Keratinocyte (primary cell): Measurements from ENCODE around the gene SRRD. TPM values are rescaled to one million over a fixed set of nuclear protein-coding genes. Genes with fewer than 3 reads are reported as not detected.

ENCODE experiments used
- DNase-seq: peaks from one replicate; pipeline ENCODE4 v3.0.0-alpha.2; 2011; ENCODE audit warnings: low read depth, missing footprints, low spot score
- FAIRE-seq: peaks from 2 replicates; lab custom pipeline; 2011; peaks lifted over from hg19 to GRCh38; lab: Jason Lieb, UNC
- H2AFZ ChIP-seq: 2 replicates; pipeline ENCODE4 v1.6.0; 2012; ENCODE audit warnings: low read length, control low read depth, inconsistent platforms; ENCODE audit not compliant: control insufficient read depth
- H3K27ac ChIP-seq: 2 replicates; pipeline ENCODE4 v1.5.1; 2011; ENCODE audit warnings: low read length; ENCODE audit not compliant: control insufficient read depth, insufficient read depth
- H3K27me3 ChIP-seq: 3 replicates; pipeline ENCODE4 v1.6.0; 2011; ENCODE audit warnings: low read length; ENCODE audit not compliant: control insufficient read depth, insufficient read depth; ENCODE audit errors: extremely low read depth
- H3K36me3 ChIP-seq, 2 experiments: 2 replicates in 1 of 2; 3 replicates in 1 of 2; pipeline ENCODE4 v1.5.1; 2011; ENCODE audit warnings: low read length in 2 of 2, mild to moderate bottlenecking in 1 of 2; ENCODE audit not compliant: control insufficient read depth in 2 of 2, insufficient read depth in 2 of 2; ENCODE audit errors: extremely low read depth in 1 of 2
- H3K4me1 ChIP-seq: 3 replicates; pipeline ENCODE4 v1.5.1; 2011; ENCODE audit warnings: low read length; ENCODE audit not compliant: control insufficient read depth, insufficient read depth; ENCODE audit errors: extremely low read depth
- H3K4me2 ChIP-seq: 3 replicates; pipeline ENCODE4 v1.6.0; 2011; ENCODE audit warnings: low read depth, low read length; ENCODE audit not compliant: control insufficient read depth, insufficient read depth; ENCODE audit errors: extremely low read depth
- H3K4me3 ChIP-seq, 3 experiments: fragments of 200-600 bp in 1 of 3; sonication (generic) in 1 of 3; 2 replicates in 2 of 3; 3 replicates in 1 of 3; pipeline ENCODE4 v1.5.1; 2011 to 2016; ENCODE audit warnings: low read length in 3 of 3, mild to moderate bottlenecking in 3 of 3, control low read depth in 2 of 3, inconsistent platforms in 1 of 3, low read depth in 1 of 3, mixed read lengths in 1 of 3, mixed run types in 1 of 3, moderate library complexity in 1 of 3; ENCODE audit not compliant: control insufficient read depth in 2 of 3, insufficient read depth in 2 of 3; ENCODE audit errors: extremely low read depth in 1 of 3
- H3K79me2 ChIP-seq: 2 replicates; pipeline ENCODE4 v1.6.0; 2012; ENCODE audit warnings: low read length; ENCODE audit not compliant: control insufficient read depth, insufficient read depth
- H3K9ac ChIP-seq: 3 replicates; pipeline ENCODE4 v1.6.0; 2011; ENCODE audit warnings: low read length; ENCODE audit not compliant: control insufficient read depth, insufficient read depth; ENCODE audit errors: extremely low read depth
- H3K9me1 ChIP-seq: 3 replicates; pipeline ENCODE4 v1.6.0; 2011; ENCODE audit warnings: low read length; ENCODE audit not compliant: control insufficient read depth, insufficient read depth; ENCODE audit errors: extremely low read depth
- H3K9me3 ChIP-seq: 2 replicates; pipeline ENCODE4 v1.5.1; 2012; ENCODE audit warnings: low read depth, low read length; ENCODE audit not compliant: control insufficient read depth
- H4K20me1 ChIP-seq: 3 replicates; pipeline ENCODE4 v1.6.0; 2011; ENCODE audit warnings: low read length; ENCODE audit not compliant: control insufficient read depth, insufficient read depth; ENCODE audit errors: extremely low read depth
- EZH2 ChIP-seq: IDR thresholded peaks from one replicate; pipeline ENCODE4 v1.6.1; 2012; ENCODE audit warnings: inconsistent platforms, mild to moderate bottlenecking, low read length, moderate library complexity
- dilution Hi-C: fragments of 300-500 bp; cut with MboI; formaldehyde crosslinking; loops from one replicate; pipeline ENCODE4 v1.7.0; 2020; ENCODE audit warnings: low sequenced_read_pairs; ENCODE audit not compliant: extremely low pct_ligation_motif_present
- polyA plus RNA-seq, 5 experiments: library from polyadenylated mRNA; depleted of rRNA in 3 of 5; stranded (reverse) in 3 of 5; stranded (forward) in 1 of 5; unstranded in 1 of 5; fragments of >200 nt; gene quantifications; 1 replicate in 1 of 5; 2 replicates in 3 of 5; 3 replicates in 1 of 5; pipeline versions ENCODE4 v1.2.1 to v1.2.3, GENCODE V29; 2011 to 2012; ENCODE audit warnings: missing spikeins in 2 of 5, low read depth in 1 of 5, low replicate concordance in 1 of 5
- TF ChIP-seq, protein P1 (sequence below), 3 experiments: IDR thresholded peaks in 1 of 3; conservative IDR thresholded peaks in 1 of 3; optimal IDR thresholded peaks in 1 of 3; 2 replicates in 2 of 3; 3 replicates in 1 of 3; pipeline versions ENCODE3 to v1.5.1; 2011; ENCODE audit warnings: low read length in 3 of 3, mild to moderate bottlenecking in 3 of 3, moderate library complexity in 2 of 3, control low read depth in 1 of 3, inconsistent platforms in 1 of 3; ENCODE audit not compliant: insufficient read depth in 2 of 3; ENCODE audit errors: extremely low read depth in 1 of 3

Gene SRRD
- polyA plus RNA-seq, 1 donor (not counting 4 experiments of a cell fraction or from before 2014, with no cell fraction given), result 45.0 TPM

GRCh38 chr22:26448941-26449340, 34.7 kb upstream of the SRRD start:
- peak; percentile 17 for FAIRE-seq
- Histone ChIP-seq H3K79me2 (no peaks in the 10 kb centered on the region), H3K9me3 (no peaks in the 10 kb centered on the region), H3K4me3 (no peak overlapping the region), H3K27me3 (no peaks in the 10 kb centered on the region), H3K4me2 (no peak overlapping the region), H3K36me3 (peaks cover 8 to 18% of the 10 kb centered on the region in 2 experiments), H3K9me1 (no peaks in the 10 kb centered on the region), H3K27ac (no peak overlapping the region), H3K9ac (no peak overlapping the region), H3K4me1 (peaks cover 5% of the 10 kb centered on the region), H2AFZ (no peak overlapping the region), H4K20me1 (no peaks in the 10 kb centered on the region)
- no peak for TF ChIP-seq EZH2
- TF ChIP-seq, protein P1, sequence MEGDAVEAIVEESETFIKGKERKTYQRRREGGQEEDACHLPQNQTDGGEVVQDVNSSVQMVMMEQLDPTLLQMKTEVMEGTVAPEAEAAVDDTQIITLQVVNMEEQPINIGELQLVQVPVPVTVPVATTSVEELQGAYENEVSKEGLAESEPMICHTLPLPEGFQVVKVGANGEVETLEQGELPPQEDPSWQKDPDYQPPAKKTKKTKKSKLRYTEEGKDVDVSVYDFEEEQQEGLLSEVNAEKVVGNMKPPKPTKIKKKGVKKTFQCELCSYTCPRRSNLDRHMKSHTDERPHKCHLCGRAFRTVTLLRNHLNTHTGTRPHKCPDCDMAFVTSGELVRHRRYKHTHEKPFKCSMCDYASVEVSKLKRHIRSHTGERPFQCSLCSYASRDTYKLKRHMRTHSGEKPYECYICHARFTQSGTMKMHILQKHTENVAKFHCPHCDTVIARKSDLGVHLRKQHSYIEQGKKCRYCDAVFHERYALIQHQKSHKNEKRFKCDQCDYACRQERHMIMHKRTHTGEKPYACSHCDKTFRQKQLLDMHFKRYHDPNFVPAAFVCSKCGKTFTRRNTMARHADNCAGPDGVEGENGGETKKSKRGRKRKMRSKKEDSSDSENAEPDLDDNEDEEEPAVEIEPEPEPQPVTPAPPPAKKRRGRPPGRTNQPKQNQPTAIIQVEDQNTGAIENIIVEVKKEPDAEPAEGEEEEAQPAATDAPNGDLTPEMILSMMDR (optimal IDR thresholded peaks at IDR 0.05 in 1 of 3, IDR thresholded peaks at IDR 0.05 in 1 of 3, conservative IDR thresholded peaks at IDR 0.05 in 1 of 3; ENCODE audit: extremely low read depth in 1 of 3, insufficient read depth in 2 of 3, low read length in 3 of 3), result no peak
- no peak for DNase-seq
- dilution Hi-C loops, result no loop called here

DNA sequence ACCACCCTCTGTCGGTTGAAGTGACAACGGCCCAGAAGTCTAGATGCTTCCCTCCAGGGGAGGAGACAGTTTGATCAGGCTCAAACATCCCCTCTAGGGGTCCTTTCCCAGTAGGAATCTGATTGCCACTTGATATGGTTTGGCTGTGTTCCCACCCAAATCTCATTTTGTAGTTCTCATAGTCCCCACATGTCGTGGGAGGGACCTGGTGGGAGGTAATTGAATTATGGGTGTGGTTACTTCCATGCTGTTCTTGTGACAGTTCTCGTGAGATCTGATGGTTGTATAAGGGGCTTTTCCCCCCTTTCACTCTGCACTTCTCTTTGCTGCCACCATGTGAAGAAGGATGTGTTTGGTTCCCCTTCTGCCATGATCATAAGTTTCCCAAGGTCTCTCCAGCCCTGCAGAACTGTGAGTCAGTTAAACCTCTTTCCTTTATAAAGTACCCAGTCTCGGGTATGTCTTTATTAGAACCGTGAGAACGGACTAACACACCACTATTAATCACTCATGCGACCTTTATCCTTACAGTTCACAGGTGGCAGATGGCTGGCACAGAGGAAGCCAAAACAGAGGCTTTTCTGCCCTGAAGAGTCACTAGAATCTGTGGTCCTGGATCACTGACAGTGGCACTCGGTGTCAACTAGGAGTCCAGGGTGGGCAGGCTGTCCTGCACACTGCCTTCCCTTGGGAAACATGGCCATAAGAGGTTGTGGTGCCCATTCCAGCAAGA, 33.1 kb upstream of the SRRD start:
- FAIRE-seq, result no peak
- H3K27me3 ChIP-seq, result no peaks in the 10 kb centered on the region
- no peak overlapping the region for H2AFZ ChIP-seq
- dilution Hi-C loops, result loop anchor here (5.0 kb wide), 1 partner anchor 33 kb away; no protein-coding TSS in a partner anchor
- H4K20me1 ChIP-seq, result no peaks in the 10 kb centered on the region
- H3K4me2 ChIP-seq, result no peak overlapping the region
- H3K9me3 ChIP-seq, result no peaks in the 10 kb centered on the region
- no peaks in the 10 kb centered on the region for H3K79me2 ChIP-seq
- no peaks in the 10 kb centered on the region for H3K9me1 ChIP-seq
- no peak overlapping the region for H3K27ac ChIP-seq
- peaks cover 11 to 20% of the 10 kb centered on the region in 2 experiments for H3K36me3 ChIP-seq
- TF ChIP-seq EZH2, result no peak
- TF ChIP-seq, protein P1 (optimal IDR thresholded peaks at IDR 0.05 in 1 of 3, IDR thresholded peaks at IDR 0.05 in 1 of 3, conservative IDR thresholded peaks at IDR 0.05 in 1 of 3; ENCODE audit: extremely low read depth in 1 of 3, insufficient read depth in 2 of 3, low read length in 3 of 3), result no peak
- no peak for DNase-seq
- H3K4me3 ChIP-seq, result no peak overlapping the region
- H3K4me1 ChIP-seq, result peaks cover 5% of the 10 kb centered on the region
- no peak overlapping the region for H3K9ac ChIP-seq
